ENCODE data around the gene EXOC7. TPM values are rescaled to one million over a fixed set of nuclear protein-coding genes. Genes with fewer than 3 reads are reported as not detected.
A peak's percentile ranks its signal among the peaks of the same experiment; 100 is the strongest.

Gene EXOC7, protein sequence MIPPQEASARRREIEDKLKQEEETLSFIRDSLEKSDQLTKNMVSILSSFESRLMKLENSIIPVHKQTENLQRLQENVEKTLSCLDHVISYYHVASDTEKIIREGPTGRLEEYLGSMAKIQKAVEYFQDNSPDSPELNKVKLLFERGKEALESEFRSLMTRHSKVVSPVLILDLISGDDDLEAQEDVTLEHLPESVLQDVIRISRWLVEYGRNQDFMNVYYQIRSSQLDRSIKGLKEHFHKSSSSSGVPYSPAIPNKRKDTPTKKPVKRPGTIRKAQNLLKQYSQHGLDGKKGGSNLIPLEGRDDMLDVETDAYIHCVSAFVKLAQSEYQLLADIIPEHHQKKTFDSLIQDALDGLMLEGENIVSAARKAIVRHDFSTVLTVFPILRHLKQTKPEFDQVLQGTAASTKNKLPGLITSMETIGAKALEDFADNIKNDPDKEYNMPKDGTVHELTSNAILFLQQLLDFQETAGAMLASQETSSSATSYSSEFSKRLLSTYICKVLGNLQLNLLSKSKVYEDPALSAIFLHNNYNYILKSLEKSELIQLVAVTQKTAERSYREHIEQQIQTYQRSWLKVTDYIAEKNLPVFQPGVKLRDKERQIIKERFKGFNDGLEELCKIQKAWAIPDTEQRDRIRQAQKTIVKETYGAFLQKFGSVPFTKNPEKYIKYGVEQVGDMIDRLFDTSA
- 87.1 TPM for polyA plus RNA-seq (2013, experiment 1 of 2)
- polyA plus RNA-seq (2013, experiment 2 of 2) = 86.9 TPM

DNA sequence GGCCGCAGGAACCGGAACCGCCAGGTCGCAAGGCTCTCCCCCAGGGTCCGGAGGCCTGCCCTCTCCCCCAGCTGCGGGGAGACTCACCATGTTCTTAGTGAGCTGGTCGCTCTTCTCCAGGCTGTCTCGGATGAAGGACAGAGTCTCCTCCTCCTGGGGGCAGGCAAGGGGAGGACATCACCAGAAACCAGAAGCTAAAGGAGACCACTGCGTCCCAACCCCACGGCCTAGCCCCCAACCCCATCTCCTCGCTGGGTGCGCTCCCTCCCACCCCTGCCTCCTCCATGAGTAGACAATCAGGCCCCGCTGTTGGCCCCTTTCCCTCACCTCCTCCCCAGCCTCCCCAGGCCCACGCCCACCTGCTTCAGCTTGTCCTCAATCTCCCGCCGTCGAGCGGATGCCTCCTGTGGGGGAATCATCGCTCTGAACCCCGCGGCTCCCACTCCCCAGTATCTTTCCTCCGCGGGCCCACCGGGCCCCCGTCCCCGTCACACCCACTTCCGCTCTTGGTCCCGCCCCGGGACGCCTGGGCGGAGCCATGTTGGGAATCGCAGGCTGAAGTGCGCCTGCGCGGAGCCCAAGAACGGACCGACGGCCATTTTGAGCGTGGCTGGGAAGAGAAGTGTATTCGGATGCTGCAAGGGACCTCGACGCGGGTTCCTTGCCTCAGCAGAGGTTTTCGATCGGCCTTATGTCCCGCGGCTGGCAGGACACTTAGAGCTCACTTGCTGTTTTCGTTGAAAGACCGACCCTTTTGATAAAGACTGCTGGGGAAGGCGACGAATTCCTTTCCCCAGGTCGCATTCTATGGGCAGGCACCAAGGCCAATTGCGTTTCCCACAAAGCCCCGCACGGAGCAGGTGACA lies at the start of gene EXOC7:
TSS of gene EXOC7 (minus strand) at position 514 of the 866 bp plus-strand sequence. CDS start at position 419, 95 bp downstream.
- peak within 1 kb of the TSS; percentile 73 for H3K4me2 ChIP-seq (ENCODE audit: low read length, poor library complexity, severe bottlenecking)
- peak; percentile 91 for DNase-seq
- H3K23ac ChIP-seq (ENCODE audit: low read length in 2 of 2) = peak within 1 kb of the TSS in 1 of 2 experiments; percentile 80
- peak within 1 kb of the TSS; percentile 95 for H2AK5ac ChIP-seq (ENCODE audit: low read length, severe bottlenecking)
- peak within 1 kb of the TSS in 1 of 2 experiments; percentile 73 for H3K14ac ChIP-seq (ENCODE audit: low read length in 2 of 2)
- peak within 1 kb of the TSS; percentile 91 to 99 for H3K4ac ChIP-seq (ENCODE audit: low read depth in 1 of 2, low read length in 2 of 2)
- H3K27me3 ChIP-seq (ENCODE audit: control insufficient read depth in 1 of 2, insufficient read depth in 1 of 2, low read length in 2 of 2) = no peaks in the 10 kb centered on the region
- no peak within 1 kb of the TSS for H2BK15ac ChIP-seq (ENCODE audit: low read depth, poor library complexity, severe bottlenecking)
- peak within 1 kb of the TSS; percentile 93 to 95 for H3K18ac ChIP-seq (ENCODE audit: low read depth in 1 of 2, low read length in 2 of 2)
- H3K27ac ChIP-seq (ENCODE audit: low read length, poor library complexity, severe bottlenecking) = peak within 1 kb of the TSS; percentile 71
- no peaks in the 10 kb centered on the region for H3K9me3 ChIP-seq (ENCODE audit: control insufficient read depth, low read length)
- peaks cover 24 to 31% of the 10 kb centered on the region in 2 experiments for H3K36me3 ChIP-seq (ENCODE audit: control insufficient read depth in 1 of 2, insufficient read depth in 2 of 2, low read depth in 1 of 2, low read length in 2 of 2)
- H4K91ac ChIP-seq (ENCODE audit: low read length) = peak within 1 kb of the TSS; percentile 95
- peak within 1 kb of the TSS; percentile 100 for H4K8ac ChIP-seq (ENCODE audit: low read length)
- 6% methylated on average over 52 of the region's 55 CpGs for WGBS
- peak within 1 kb of the TSS; percentile 84 for H3K9ac ChIP-seq (ENCODE audit: low read length)
- peak within 1 kb of the TSS; percentile 81 to 86 for H3K4me3 ChIP-seq (ENCODE audit: insufficient read depth in 1 of 2, low read depth in 1 of 2, low read length in 2 of 2)
- H2BK5ac ChIP-seq (ENCODE audit: low read depth, low read length, poor library complexity, severe bottlenecking) = peak within 1 kb of the TSS; percentile 22
- H3K4me1 ChIP-seq (ENCODE audit: control insufficient read depth, insufficient read depth, low read depth, low read length) = peaks cover 15% of the 10 kb centered on the region
- peak within 1 kb of the TSS; percentile 78 for H2AFZ ChIP-seq (ENCODE audit: low read depth, low read length)
- peaks cover 17% of the 10 kb centered on the region for H3K79me1 ChIP-seq (replicated peaks; ENCODE audit: low read length, poor library complexity, severe bottlenecking)
- peak within 1 kb of the TSS in 1 of 2 experiments; percentile 39 for H2BK12ac ChIP-seq (ENCODE audit: low read length in 2 of 2)
- H2BK120ac ChIP-seq (ENCODE audit: low read depth, low read length) = peak within 1 kb of the TSS; percentile 90

GRCh38 chr17:76153202-76153601 lies 49.6 kb upstream of the EXOC7 start:
- WGBS = 76% methylated on average over 9 of the region's 9 CpGs

GRCh38 chr17:76152591-76152990 lies 49.0 kb upstream of the EXOC7 start:
- Histone ChIP-seq H3K4me2 (ENCODE audit: low read length, poor library complexity, severe bottlenecking) (no peak overlapping the region), H2BK12ac (ENCODE audit: low read length in 2 of 2) (no peak overlapping the region), H2BK5ac (ENCODE audit: low read depth, low read length, poor library complexity, severe bottlenecking) (no peak overlapping the region), H3K23ac (ENCODE audit: low read length in 2 of 2) (no peak overlapping the region), H3K4me1 (ENCODE audit: control insufficient read depth, insufficient read depth, low read depth, low read length) (no peaks in the 10 kb centered on the region), H3K4ac (ENCODE audit: low read depth in 1 of 2, low read length in 2 of 2) (no peak overlapping the region), H2BK15ac (ENCODE audit: low read depth, poor library complexity, severe bottlenecking) (no peak overlapping the region), H3K4me3 (ENCODE audit: insufficient read depth in 1 of 2, low read depth in 1 of 2, low read length in 2 of 2) (no peak overlapping the region), H3K27ac (ENCODE audit: low read length, poor library complexity, severe bottlenecking) (no peak overlapping the region), H3K36me3 (ENCODE audit: control insufficient read depth in 1 of 2, insufficient read depth in 2 of 2, low read depth in 1 of 2, low read length in 2 of 2) (peaks cover 0 to 42% of the 10 kb centered on the region in 2 experiments), H3K9me3 (ENCODE audit: control insufficient read depth, low read length) (no peaks in the 10 kb centered on the region), H2AK5ac (ENCODE audit: low read length, severe bottlenecking) (no peak overlapping the region), H2AFZ (ENCODE audit: low read depth, low read length) (no peak overlapping the region), H3K79me1 (replicated peaks; ENCODE audit: low read length, poor library complexity, severe bottlenecking) (no peaks in the 10 kb centered on the region), H3K9ac (ENCODE audit: low read length) (no peak overlapping the region), H3K18ac (ENCODE audit: low read depth in 1 of 2, low read length in 2 of 2) (no peak overlapping the region), H2BK120ac (ENCODE audit: low read depth, low read length) (no peak overlapping the region), H3K14ac (ENCODE audit: low read length in 2 of 2) (no peak overlapping the region), H3K27me3 (ENCODE audit: control insufficient read depth in 1 of 2, insufficient read depth in 1 of 2, low read length in 2 of 2) (peaks cover 0 to 32% of the 10 kb centered on the region in 2 experiments), H4K91ac (ENCODE audit: low read length) (no peak overlapping the region), H4K8ac (ENCODE audit: low read length) (no peak overlapping the region)
- WGBS = 86% methylated on average over 7 of the region's 7 CpGs
- DNase-seq = no peak

More at GRCh38 chr17:76153202-76153601, 49.6 kb upstream of the EXOC7 start:
- H2AFZ ChIP-seq (ENCODE audit: low read depth, low read length) = no peak overlapping the region
- H2BK5ac ChIP-seq (ENCODE audit: low read depth, low read length, poor library complexity, severe bottlenecking) = no peak overlapping the region
- no peak overlapping the region for H3K27ac ChIP-seq (ENCODE audit: low read length, poor library complexity, severe bottlenecking)
- no peak overlapping the region for H2AK5ac ChIP-seq (ENCODE audit: low read length, severe bottlenecking)
- H3K23ac ChIP-seq (ENCODE audit: low read length in 2 of 2) = no peak overlapping the region
- no peak overlapping the region for H2BK15ac ChIP-seq (ENCODE audit: low read depth, poor library complexity, severe bottlenecking)
- H3K36me3 ChIP-seq (ENCODE audit: control insufficient read depth in 1 of 2, insufficient read depth in 2 of 2, low read depth in 1 of 2, low read length in 2 of 2) = peaks cover 0 to 45% of the 10 kb centered on the region in 2 experiments
- no peak overlapping the region for H3K4me2 ChIP-seq (ENCODE audit: low read length, poor library complexity, severe bottlenecking)
- H3K14ac ChIP-seq (ENCODE audit: low read length in 2 of 2) = no peak overlapping the region
- DNase-seq = no peak
- no peak overlapping the region for H2BK120ac ChIP-seq (ENCODE audit: low read depth, low read length)
- peaks cover 0 to 38% of the 10 kb centered on the region in 2 experiments for H3K27me3 ChIP-seq (ENCODE audit: control insufficient read depth in 1 of 2, insufficient read depth in 1 of 2, low read length in 2 of 2)
- H3K9me3 ChIP-seq (ENCODE audit: control insufficient read depth, low read length) = no peaks in the 10 kb centered on the region
- no peak overlapping the region for H3K9ac ChIP-seq (ENCODE audit: low read length)
- H3K18ac ChIP-seq (ENCODE audit: low read depth in 1 of 2, low read length in 2 of 2) = no peak overlapping the region
- H4K8ac ChIP-seq (ENCODE audit: low read length) = no peak overlapping the region
- H3K4me3 ChIP-seq (ENCODE audit: insufficient read depth in 1 of 2, low read depth in 1 of 2, low read length in 2 of 2) = no peak overlapping the region
- H3K4ac ChIP-seq (ENCODE audit: low read depth in 1 of 2, low read length in 2 of 2) = no peak overlapping the region
- no peaks in the 10 kb centered on the region for H3K4me1 ChIP-seq (ENCODE audit: control insufficient read depth, insufficient read depth, low read depth, low read length)
- no peak overlapping the region for H2BK12ac ChIP-seq (ENCODE audit: low read length in 2 of 2)
- no peak overlapping the region for H4K91ac ChIP-seq (ENCODE audit: low read length)
- no peaks in the 10 kb centered on the region for H3K79me1 ChIP-seq (replicated peaks; ENCODE audit: low read length, poor library complexity, severe bottlenecking)

Data from mesenchymal stem cell (in vitro differentiated cells and primary cell).